Upper lobe of left lung (tissue), 6 donors: Measurements from ENCODE around the gene ITPK1. TPM values are rescaled to one million over a fixed set of nuclear protein-coding genes. Genes with fewer than 3 reads are reported as not detected.
A peak's percentile ranks its signal among the peaks of the same experiment; 100 is the strongest.

Source experiments
- ATAC-seq, 2 donors: fragments of 200-7000 bp; cut with Tn5 transposase; one replicate each; pipeline ENCODE4 v1.9.1; 2022; ENCODE audit warnings: mild to moderate bottlenecking in 2 of 2, moderate library complexity in 2 of 2; ENCODE audit not compliant: low FRiP score in 2 of 2
- DNase-seq, 2 donors: peaks; one replicate each; pipeline ENCODE4 v3.0.0-alpha.2; 2019 to 2020
- H3K27ac ChIP-seq, 4 donors: fragments of 200-600 bp; sonication (generic); one replicate each; pipeline ENCODE4 v1.5.1; 2016 to 2019
- H3K27me3 ChIP-seq, 4 donors: fragments of 200-600 bp; sonication (generic); one replicate each; pipeline ENCODE4 v1.5.1; 2017 to 2019
- H3K36me3 ChIP-seq, 4 donors: fragments of 200-600 bp; sonication (generic); one replicate each; pipeline ENCODE4 v1.5.1; 2016 to 2019
- H3K4me1 ChIP-seq, 4 donors: fragments of 200-600 bp; sonication (generic); one replicate each; pipeline ENCODE4 v1.5.1; 2018 to 2019
- H3K4me3 ChIP-seq, 4 donors: fragments of 200-600 bp; sonication (generic); one replicate each; pipeline ENCODE4 v1.5.1; 2017 to 2019; ENCODE audit warnings: mild to moderate bottlenecking in 2 of 4, moderate library complexity in 1 of 4
- H3K9me3 ChIP-seq, 4 donors: fragments of 200-600 bp; sonication (generic); one replicate each; pipeline ENCODE4 v1.5.1; 2018 to 2019
- CTCF ChIP-seq, 6 experiments: fragments of 450-650 bp in 4 of 6; fragments of 200-600 bp in 2 of 6; sonication (generic) in 2 of 6; IDR thresholded peaks; one replicate each; pipeline ENCODE4 v1.5.1; 2016 to 2019; ENCODE audit warnings: antibody characterized with exemption in 6 of 6
- EP300 ChIP-seq, 4 donors: sonication (generic); formaldehyde crosslinking; IDR thresholded peaks; one replicate each; pipeline ENCODE4 v1.5.1; 2017; ENCODE audit warnings: antibody characterized with exemption in 4 of 4, control low read depth in 2 of 4
- POLR2A ChIP-seq, 4 donors: fragments of 450-650 bp; IDR thresholded peaks; one replicate each; pipeline ENCODE4 v1.5.1; 2016 to 2017; ENCODE audit warnings: antibody characterized with exemption in 4 of 4, mild to moderate bottlenecking in 2 of 4
- POLR2AphosphoS5 ChIP-seq, 2 donors: sonication (generic); formaldehyde crosslinking; IDR thresholded peaks; one replicate each; pipeline ENCODE4 v1.5.1; 2017; ENCODE audit warnings: antibody characterized with exemption in 2 of 2
- WGBS, 2 donors: methylation state at CpG; one replicate each; pipeline ENCODE4 v1.1.5; 2017 to 2018; 5-methylcytosine and 5-hydroxymethylcytosine counted together
- total RNA-seq, 6 donors: library from RNA; depleted of rRNA in 4 of 6; stranded (reverse); fragments of >200 nt in 4 of 6; gene quantifications; one replicate each; pipeline versions ENCODE4 v1.1.0 to v1.2.1, GENCODE V29; 2016 to 2021
- donor health status: DM: no; HTN: no; CAD: no; lungs with moderate emphysema.
- donor health status: DM: no; HTN: yes; CAD: no; lungs with severe emphysema.

The ITPK1 gene
- total RNA-seq, 6 donors from 2014 or later, result 41.9 to 128 (median 86.1) TPM

GRCh38 chr14:93099643-93100042, 16.1 kb downstream of the ITPK1 start:
- no peaks in the 10 kb centered on the region for H3K9me3 ChIP-seq
- H3K4me1 ChIP-seq, result peaks cover 15 to 41% (median 25%) of the 10 kb centered on the region in 4 donors
- 91 to 100% methylated on average over 1 to 9 of the region's 9 CpGs for WGBS, 2 donors
- no peak overlapping the region for H3K27ac ChIP-seq
- DNase-seq (no peak), ATAC-seq (no peak)
- no peak overlapping the region for H3K4me3 ChIP-seq
- H3K36me3 ChIP-seq, result no peaks in the 10 kb centered on the region
- no peaks in the 10 kb centered on the region for H3K27me3 ChIP-seq
- no peak for TF ChIP-seq EP300 (IDR thresholded peaks at IDR 0.05)
- TF ChIP-seq CTCF (IDR thresholded peaks at IDR 0.05), result no peak
- TF ChIP-seq POLR2AphosphoS5 (IDR thresholded peaks at IDR 0.05), result no peak
- TF ChIP-seq POLR2A (IDR thresholded peaks at IDR 0.05), result no peak

- ATAC-seq, result no peak
- 75 to 88% methylated on average over 2 to 7 of the region's 7 CpGs for WGBS, 2 donors
- DNase-seq, result no peak
These were observed 16.5 kb downstream of the ITPK1 start for GRCh38 chr14:93099196-93099595.

GRCh38 chr14:93096691-93097322, 18.9 kb downstream of the ITPK1 start:
- Histone ChIP-seq H3K9me3 (no peaks in the 10 kb centered on the region), H3K27me3 (no peaks in the 10 kb centered on the region), H3K27ac (no peak overlapping the region), H3K4me1 (peaks cover 4 to 38% (median 13%) of the 10 kb centered on the region in 4 donors), H3K4me3 (no peak overlapping the region), H3K36me3 (no peaks in the 10 kb centered on the region)
- ATAC-seq (no peak), DNase-seq (no peak)
- no peak for TF ChIP-seq POLR2A (IDR thresholded peaks at IDR 0.05)
- TF ChIP-seq CTCF (IDR thresholded peaks at IDR 0.05), result no peak
- no peak for TF ChIP-seq EP300 (IDR thresholded peaks at IDR 0.05)
- no peak for TF ChIP-seq POLR2AphosphoS5 (IDR thresholded peaks at IDR 0.05)
- 89 to 91% methylated on average over 13 of the region's 13 CpGs for WGBS, 2 donors

More at GRCh38 chr14:93099196-93099595, 16.5 kb downstream of the ITPK1 start:
- H3K27ac ChIP-seq, result no peak overlapping the region
- no peaks in the 10 kb centered on the region for H3K27me3 ChIP-seq
- H3K4me3 ChIP-seq, result no peak overlapping the region
- H3K9me3 ChIP-seq, result no peaks in the 10 kb centered on the region
- no peaks in the 10 kb centered on the region for H3K36me3 ChIP-seq
- H3K4me1 ChIP-seq, result peaks cover 10 to 36% (median 21%) of the 10 kb centered on the region in 4 donors
- TF ChIP-seq CTCF (IDR thresholded peaks at IDR 0.05), result no peak
- TF ChIP-seq POLR2A (IDR thresholded peaks at IDR 0.05), result no peak
- TF ChIP-seq EP300 (IDR thresholded peaks at IDR 0.05), result no peak
- peak in 1 of 2 donors; percentile 47 for TF ChIP-seq POLR2AphosphoS5 (IDR thresholded peaks at IDR 0.05)

- TF ChIP-seq CTCF (IDR thresholded peaks at IDR 0.05) (no peak), POLR2A (IDR thresholded peaks at IDR 0.05) (no peak), EP300 (IDR thresholded peaks at IDR 0.05) (no peak), POLR2AphosphoS5 (IDR thresholded peaks at IDR 0.05) (no peak)
- H3K9me3 ChIP-seq, result no peaks in the 10 kb centered on the region
- ATAC-seq (no peak), DNase-seq (no peak)
- 95 to 98% methylated on average over 11 to 13 of the region's 13 CpGs for WGBS, 2 donors
- no peaks in the 10 kb centered on the region for H3K27me3 ChIP-seq
- no peaks in the 10 kb centered on the region for H3K36me3 ChIP-seq
- H3K4me3 ChIP-seq, result no peak overlapping the region
- no peak overlapping the region for H3K27ac ChIP-seq
- H3K4me1 ChIP-seq, result peaks cover 4 to 44% (median 17%) of the 10 kb centered on the region in 4 donors
These were observed 19.8 kb downstream of the ITPK1 start for GRCh38 chr14:93095742-93096510.
